KMS-11 (cell line): ENCODE measurements around the gene SSTR5.
"Not testable (repeated sequence)": the region's sequence is repeated elsewhere in the genome, so short reads cannot be mapped to it uniquely, and the experiment has no call there.

Experiments used
- H2AFZ ChIP-seq: fragments of 200-600 bp; sonication (generic); 2 replicates; pipeline ENCODE4 v1.6.1; 2016; ENCODE audit warnings: antibody characterized with exemption, mixed run types, low read depth
- H3K27ac ChIP-seq: fragments of 200-600 bp; sonication (generic); 2 replicates; pipeline ENCODE4 v1.6.1; 2016; ENCODE audit warnings: mild to moderate bottlenecking, mixed run types
- H3K27me3 ChIP-seq: fragments of 200-600 bp; sonication (generic); 2 replicates; pipeline ENCODE4 v1.6.1; 2017; ENCODE audit warnings: mild to moderate bottlenecking, low read depth, mixed run types, moderate library complexity; ENCODE audit not compliant: insufficient read depth
- H3K36me3 ChIP-seq: fragments of 200-600 bp; sonication (generic); 2 replicates; pipeline ENCODE4 v1.6.1; 2017; ENCODE audit warnings: mild to moderate bottlenecking, mixed run types; ENCODE audit not compliant: insufficient read depth
- H3K4me1 ChIP-seq: fragments of 200-600 bp; sonication (generic); 2 replicates; pipeline ENCODE4 v1.6.1; 2016; ENCODE audit warnings: mild to moderate bottlenecking, low read depth, mixed run types; ENCODE audit not compliant: poor library complexity, severe bottlenecking
- H3K4me2 ChIP-seq: fragments of 200-600 bp; sonication (generic); 2 replicates; pipeline ENCODE4 v1.7.0; 2016; ENCODE audit warnings: mild to moderate bottlenecking, mixed run types
- H3K4me3 ChIP-seq: fragments of 200-600 bp; sonication (generic); IDR thresholded peaks from 2 replicates; pipeline ENCODE4 v1.6.1; 2017; ENCODE audit warnings: low read depth, low read length, mixed read lengths; ENCODE audit not compliant: insufficient read depth
- H3K79me2 ChIP-seq: fragments of 200-600 bp; sonication (generic); 2 replicates; pipeline ENCODE4 v1.6.1; 2016; ENCODE audit warnings: low read depth, mixed run types; ENCODE audit not compliant: insufficient read depth
- H3K9ac ChIP-seq: fragments of 200-600 bp; sonication (generic); 2 replicates; pipeline ENCODE4 v1.6.1; 2016; ENCODE audit warnings: mild to moderate bottlenecking, mixed run types
- H4K20me1 ChIP-seq: fragments of 200-600 bp; sonication (generic); 2 replicates; pipeline ENCODE4 v1.6.1; 2016; ENCODE audit warnings: mild to moderate bottlenecking, mixed run types; ENCODE audit not compliant: insufficient read depth
- TF ChIP-seq, protein P1 (sequence below): fragments of 200-600 bp; sonication (generic); conservative IDR thresholded peaks from 2 replicates; pipeline ENCODE4 v1.6.1; 2017; ENCODE audit warnings: low read depth, mild to moderate bottlenecking, antibody characterized with exemption, low read length, moderate library complexity, mixed read lengths

Gene SSTR5

DNA sequence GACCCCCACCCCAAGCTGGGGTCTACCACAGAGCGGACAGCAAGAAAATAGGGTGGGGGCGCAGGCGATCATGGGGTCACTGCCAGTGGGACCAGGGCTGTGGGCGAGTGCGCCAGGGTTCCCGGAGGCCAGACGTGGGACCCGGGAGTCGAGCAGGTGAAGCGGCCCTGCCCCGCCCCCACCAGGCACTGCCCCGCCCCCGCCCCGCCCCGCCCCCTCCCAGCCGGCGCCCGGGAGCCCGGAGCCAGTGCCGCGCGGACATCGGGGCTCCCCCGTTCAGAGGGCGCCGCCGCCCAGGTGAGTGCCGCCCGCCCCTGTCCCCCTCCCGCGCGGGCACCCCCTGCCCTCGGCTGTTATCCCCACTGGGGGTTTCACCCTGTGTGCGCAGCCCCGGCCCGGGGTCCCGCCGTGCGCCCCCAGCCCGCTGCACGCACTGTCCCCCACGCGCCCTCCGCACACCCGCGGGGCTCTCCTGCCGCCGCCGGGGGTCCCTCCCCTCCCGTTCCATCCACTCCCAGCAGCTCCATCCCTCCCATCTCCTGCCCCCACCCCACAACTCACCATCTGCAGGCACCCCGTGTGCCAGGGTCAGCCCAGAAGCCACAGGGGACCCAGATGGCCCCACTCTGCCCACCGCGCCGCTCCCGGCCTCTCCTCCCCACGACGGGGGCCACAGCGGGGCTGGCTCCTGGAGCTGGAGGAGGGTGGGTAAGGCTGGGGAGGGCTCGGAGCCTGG, at the start of gene SSTR5:
TSS of gene SSTR5 (plus strand) at position 222 of the 736 bp plus-strand sequence. CDS start 6,122 bp downstream, outside the sequence.
- no peaks in the 10 kb centered on the region for H3K4me1 ChIP-seq
- no peaks in the 10 kb centered on the region for H3K79me2 ChIP-seq
- H3K27me3 ChIP-seq: peaks cover 76% of the 10 kb centered on the region
- no peak within 1 kb of the TSS for H3K9ac ChIP-seq
- no peak within 1 kb of the TSS for H3K4me2 ChIP-seq
- TF ChIP-seq, protein P1, sequence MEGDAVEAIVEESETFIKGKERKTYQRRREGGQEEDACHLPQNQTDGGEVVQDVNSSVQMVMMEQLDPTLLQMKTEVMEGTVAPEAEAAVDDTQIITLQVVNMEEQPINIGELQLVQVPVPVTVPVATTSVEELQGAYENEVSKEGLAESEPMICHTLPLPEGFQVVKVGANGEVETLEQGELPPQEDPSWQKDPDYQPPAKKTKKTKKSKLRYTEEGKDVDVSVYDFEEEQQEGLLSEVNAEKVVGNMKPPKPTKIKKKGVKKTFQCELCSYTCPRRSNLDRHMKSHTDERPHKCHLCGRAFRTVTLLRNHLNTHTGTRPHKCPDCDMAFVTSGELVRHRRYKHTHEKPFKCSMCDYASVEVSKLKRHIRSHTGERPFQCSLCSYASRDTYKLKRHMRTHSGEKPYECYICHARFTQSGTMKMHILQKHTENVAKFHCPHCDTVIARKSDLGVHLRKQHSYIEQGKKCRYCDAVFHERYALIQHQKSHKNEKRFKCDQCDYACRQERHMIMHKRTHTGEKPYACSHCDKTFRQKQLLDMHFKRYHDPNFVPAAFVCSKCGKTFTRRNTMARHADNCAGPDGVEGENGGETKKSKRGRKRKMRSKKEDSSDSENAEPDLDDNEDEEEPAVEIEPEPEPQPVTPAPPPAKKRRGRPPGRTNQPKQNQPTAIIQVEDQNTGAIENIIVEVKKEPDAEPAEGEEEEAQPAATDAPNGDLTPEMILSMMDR: no peak
- H2AFZ ChIP-seq: no peak within 1 kb of the TSS
- H3K27ac ChIP-seq: no peak within 1 kb of the TSS
- H3K36me3 ChIP-seq: no peaks in the 10 kb centered on the region
- no peaks in the 10 kb centered on the region for H4K20me1 ChIP-seq
- no peak within 1 kb of the TSS for H3K4me3 ChIP-seq

DNA sequence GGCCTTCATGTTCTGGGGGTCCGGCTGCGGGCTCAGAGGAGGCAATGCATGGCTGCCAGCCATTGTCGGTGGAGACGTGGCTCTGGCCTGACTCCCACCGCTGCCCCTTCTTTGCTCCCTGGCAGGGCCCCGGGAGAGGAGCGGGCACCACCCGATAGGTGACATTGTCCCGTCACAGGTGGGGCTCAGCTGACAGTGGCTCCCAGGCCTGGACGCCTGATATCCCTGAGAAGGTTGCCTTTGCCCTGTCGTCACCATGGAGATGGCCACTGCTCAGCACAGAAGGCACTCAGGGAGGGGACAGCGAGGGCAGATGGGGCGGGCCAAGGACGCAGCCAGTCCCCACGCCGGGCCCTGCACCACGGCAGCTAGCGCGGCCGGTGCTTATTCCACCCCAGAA, 48.4 kb upstream of the SSTR5 start:
- Histone ChIP-seq H3K27me3 (peaks cover 91% of the 10 kb centered on the region), H2AFZ (no peak overlapping the region), H3K36me3 (no peaks in the 10 kb centered on the region), H3K9ac (no peak overlapping the region), H3K79me2 (no peaks in the 10 kb centered on the region), H4K20me1 (no peaks in the 10 kb centered on the region), H3K4me1 (no peaks in the 10 kb centered on the region), H3K4me3 (no peak overlapping the region), H3K27ac (no peak overlapping the region), H3K4me2 (no peak overlapping the region)
- TF ChIP-seq, protein P1: no peak

- H3K4me3 ChIP-seq, H3K79me2 ChIP-seq, H3K36me3 ChIP-seq, H3K4me1 ChIP-seq, H2AFZ ChIP-seq, H4K20me1 ChIP-seq, H3K4me2 ChIP-seq, H3K9ac ChIP-seq, H3K27ac ChIP-seq: not testable (repeated sequence)
- peaks cover 91% of the 10 kb centered on the region for H3K27me3 ChIP-seq
These were observed 47.3 kb upstream of the SSTR5 start for GRCh38 chr16:1025183-1025809.

DNA sequence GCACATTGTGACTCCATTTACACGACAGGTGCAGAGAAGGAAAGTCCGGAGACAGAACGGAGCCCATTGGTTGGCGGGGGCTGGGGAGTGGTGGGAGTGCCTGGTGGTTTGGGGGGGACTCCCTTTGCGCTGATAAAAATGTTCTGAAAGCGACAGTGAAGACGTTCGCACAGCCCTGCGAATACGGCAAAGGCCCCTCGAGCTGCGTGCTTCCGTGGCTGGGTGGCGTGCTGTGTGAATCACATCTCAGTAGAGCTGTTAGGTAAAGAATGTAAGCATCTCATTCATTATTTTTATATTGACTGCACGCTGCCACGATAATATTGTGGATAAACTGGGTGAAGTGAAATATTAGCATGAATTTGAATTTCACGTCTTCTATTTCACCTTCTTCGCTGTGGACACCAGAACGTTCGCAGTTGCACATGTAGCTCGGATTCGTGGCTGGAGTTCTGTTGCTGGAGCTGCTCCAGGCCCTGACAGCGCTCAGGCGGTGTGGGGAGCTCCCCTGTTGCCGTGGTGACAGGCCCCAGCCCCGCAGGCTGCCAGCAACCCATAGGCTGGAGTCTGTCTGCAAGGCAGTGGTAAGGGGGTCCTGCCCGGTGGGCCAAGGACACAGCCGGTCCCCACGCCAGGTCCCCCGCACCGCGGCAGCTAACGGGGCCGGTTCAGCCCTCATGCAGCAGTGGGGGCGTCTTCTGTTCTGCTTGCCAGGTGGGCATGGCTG, 46.3 kb upstream of the SSTR5 start:
- no peak overlapping the region for H3K4me2 ChIP-seq
- no peaks in the 10 kb centered on the region for H3K36me3 ChIP-seq
- peaks cover 93% of the 10 kb centered on the region for H3K27me3 ChIP-seq
- no peak overlapping the region for H2AFZ ChIP-seq
- H3K27ac ChIP-seq: no peak overlapping the region
- no peak overlapping the region for H3K9ac ChIP-seq
- H3K4me1 ChIP-seq: no peaks in the 10 kb centered on the region
- H3K4me3 ChIP-seq: no peak overlapping the region
- TF ChIP-seq, protein P1: no peak
- H4K20me1 ChIP-seq: no peaks in the 10 kb centered on the region
- H3K79me2 ChIP-seq: no peaks in the 10 kb centered on the region
